Measurements from ENCODE around the gene ZCCHC2.
A peak's percentile ranks its signal among the peaks of the same experiment; 100 is the strongest.

DNA sequence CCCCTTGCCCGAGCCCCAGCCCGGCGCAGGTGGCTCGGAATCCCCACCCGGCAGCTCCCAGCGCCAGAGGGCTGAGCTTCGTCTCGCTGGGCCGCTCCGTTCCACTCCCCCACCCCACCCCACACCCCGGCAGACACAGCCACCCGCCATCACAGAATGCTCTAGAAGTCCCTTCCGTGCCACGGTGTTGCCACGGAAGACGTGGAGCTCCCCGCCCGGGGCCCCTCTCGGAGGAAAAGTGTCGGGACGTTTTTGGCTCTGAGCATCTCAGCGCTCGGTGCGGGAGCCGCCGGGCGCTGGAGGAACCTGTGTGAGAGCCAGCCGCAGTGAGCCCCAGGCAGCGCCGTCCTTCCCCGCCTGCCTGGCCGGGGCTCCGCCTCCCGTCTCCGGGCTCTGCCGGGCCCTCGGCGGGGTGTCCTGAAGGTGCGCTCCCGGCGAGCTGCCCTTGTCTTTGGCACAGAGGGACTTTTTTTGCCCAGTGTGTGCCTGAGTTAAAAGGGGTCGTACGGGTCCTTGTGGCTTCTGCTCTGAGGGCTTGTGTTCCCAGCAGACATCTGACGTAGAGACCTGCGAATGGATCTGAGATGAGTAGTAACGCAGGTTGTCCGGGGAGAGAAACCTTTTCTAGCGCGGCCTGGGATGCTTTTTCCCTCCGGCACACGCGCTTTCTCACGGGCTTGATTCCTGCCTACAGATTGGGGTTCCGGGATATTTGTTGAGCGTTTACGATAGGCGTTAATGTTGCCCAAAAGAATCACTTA lies 1.8 kb downstream of the ZCCHC2 start:
- TF ChIP-seq TAF1 (IDR thresholded peaks at IDR 0.05; ENCODE audit: low read depth, low read length): no peak
- TF ChIP-seq RBBP5 (IDR thresholded peaks at IDR 0.05; ENCODE audit: borderline replicate concordance, low read depth, low read length): no peak
- TF ChIP-seq, protein P1, sequence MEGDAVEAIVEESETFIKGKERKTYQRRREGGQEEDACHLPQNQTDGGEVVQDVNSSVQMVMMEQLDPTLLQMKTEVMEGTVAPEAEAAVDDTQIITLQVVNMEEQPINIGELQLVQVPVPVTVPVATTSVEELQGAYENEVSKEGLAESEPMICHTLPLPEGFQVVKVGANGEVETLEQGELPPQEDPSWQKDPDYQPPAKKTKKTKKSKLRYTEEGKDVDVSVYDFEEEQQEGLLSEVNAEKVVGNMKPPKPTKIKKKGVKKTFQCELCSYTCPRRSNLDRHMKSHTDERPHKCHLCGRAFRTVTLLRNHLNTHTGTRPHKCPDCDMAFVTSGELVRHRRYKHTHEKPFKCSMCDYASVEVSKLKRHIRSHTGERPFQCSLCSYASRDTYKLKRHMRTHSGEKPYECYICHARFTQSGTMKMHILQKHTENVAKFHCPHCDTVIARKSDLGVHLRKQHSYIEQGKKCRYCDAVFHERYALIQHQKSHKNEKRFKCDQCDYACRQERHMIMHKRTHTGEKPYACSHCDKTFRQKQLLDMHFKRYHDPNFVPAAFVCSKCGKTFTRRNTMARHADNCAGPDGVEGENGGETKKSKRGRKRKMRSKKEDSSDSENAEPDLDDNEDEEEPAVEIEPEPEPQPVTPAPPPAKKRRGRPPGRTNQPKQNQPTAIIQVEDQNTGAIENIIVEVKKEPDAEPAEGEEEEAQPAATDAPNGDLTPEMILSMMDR (IDR thresholded peaks at IDR 0.05; ENCODE audit: control extremely low read depth in 1 of 3, insufficient read depth in 1 of 3, low read depth in 1 of 3, low read length in 3 of 3): no peak
- TF ChIP-seq BRCA1 (IDR thresholded peaks at IDR 0.05; ENCODE audit: low read depth, low read length): no peak
- no peak for TF ChIP-seq KDM1A (IDR thresholded peaks at IDR 0.05; ENCODE audit: borderline replicate concordance, low read length)
- no peak for TF ChIP-seq POU5F1 (IDR thresholded peaks at IDR 0.05; ENCODE audit: low read depth, low read length)
- TF ChIP-seq SIN3A (conservative IDR thresholded peaks at IDR 0.05 in 1 of 2, IDR thresholded peaks at IDR 0.05 in 1 of 2; ENCODE audit: low read depth in 1 of 2, low read length in 2 of 2): 0 out of 4 replicates have a peak, but pooled peaks of 1 of the 2 experiments have one; percentile 48
- TF ChIP-seq POLR2AphosphoS5 (IDR thresholded peaks at IDR 0.05; ENCODE audit: low read depth, low read length): no peak
- TF ChIP-seq CHD1 (IDR thresholded peaks at IDR 0.05; ENCODE audit: low read depth, low read length): no peak
- TF ChIP-seq ASH2L (IDR thresholded peaks at IDR 0.05; ENCODE audit: low read length): peak; percentile 41
- TF ChIP-seq EZH2 (IDR thresholded peaks at IDR 0.05; ENCODE audit: low read depth, low read length, severe bottlenecking): no peak
- TF ChIP-seq GABPA (IDR thresholded peaks at IDR 0.05; ENCODE audit: borderline replicate concordance, insufficient read depth, low read length): no peak
- TF ChIP-seq TCF12 (IDR thresholded peaks at IDR 0.05; ENCODE audit: low read depth, low read length): no peak
